ENCODE results near the gene TSPAN8. TPM values are rescaled to one million over a fixed set of nuclear protein-coding genes. Genes with fewer than 3 reads are reported as not detected.

The TSPAN8 gene
- total and polyA plus RNA-seq, 4 donors = 5.0 to 18.6 (median 9.4) TPM

- Histone ChIP-seq H3K9me3 (ENCODE audit: control insufficient read depth in 4 of 4, insufficient read depth in 3 of 4, low read length in 3 of 4) (no peaks in the 10 kb centered on the region), H3K27me3 (ENCODE audit: control insufficient read depth in 3 of 3, insufficient read depth in 3 of 3, low read length in 2 of 3) (no peaks in the 10 kb centered on the region), H3K36me3 (ENCODE audit: control insufficient read depth in 4 of 4, insufficient read depth in 4 of 4, low read length in 4 of 4) (no peaks in the 10 kb centered on the region), H3K9ac (ENCODE audit: insufficient read depth in 1 of 2, low read length in 2 of 2) (no peak overlapping the region), H3K27ac (ENCODE audit: low read depth in 1 of 2, low read length in 1 of 2) (no peak overlapping the region), H3K4me3 (no peak overlapping the region), H3K4me1 (ENCODE audit: control insufficient read depth in 5 of 5, insufficient read depth in 5 of 5, low read length in 5 of 5) (peaks cover 0 to 16% (median 11%) of the 10 kb centered on the region in 5 donors)
- 63 to 88% methylated on average over 4 of the region's 4 CpGs for WGBS, 2 donors
- ATAC-seq (ENCODE audit: insufficient read depth, low FRiP score) (peak; percentile 35), DNase-seq (no peak)
- no peak for TF ChIP-seq CTCF (IDR thresholded peaks at IDR 0.05; ENCODE audit: control extremely low read depth, extremely low read depth)
Observed at GRCh38 chr12:71160585-71160984, 2.8 kb upstream of the TSPAN8 start.

DNA sequence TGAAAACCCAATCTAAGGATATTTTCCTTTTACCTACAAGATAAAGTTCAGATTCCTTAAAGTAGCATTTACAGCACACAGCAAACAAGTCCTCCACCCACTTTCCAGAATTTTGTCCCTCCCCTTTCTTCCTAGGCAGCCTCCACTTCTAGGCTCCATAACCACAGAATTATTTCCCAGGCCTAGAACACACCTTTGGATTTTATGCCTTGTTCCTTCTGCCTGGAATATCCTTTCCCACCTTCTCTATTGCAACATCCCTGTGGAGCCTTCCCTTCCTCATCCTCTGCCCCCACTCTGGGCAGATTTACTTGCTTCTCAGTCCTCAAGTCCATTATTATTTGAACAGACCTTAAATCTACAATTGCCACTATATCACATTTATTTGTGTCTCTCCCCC lies 2.1 kb upstream of the TSPAN8 start:
- Histone ChIP-seq H3K9ac (ENCODE audit: insufficient read depth in 1 of 2, low read length in 2 of 2) (no peak overlapping the region), H3K27ac (ENCODE audit: low read depth in 1 of 2, low read length in 1 of 2) (no peak overlapping the region), H3K9me3 (ENCODE audit: control insufficient read depth in 4 of 4, insufficient read depth in 3 of 4, low read length in 3 of 4) (no peaks in the 10 kb centered on the region), H3K36me3 (ENCODE audit: control insufficient read depth in 4 of 4, insufficient read depth in 4 of 4, low read length in 4 of 4) (no peaks in the 10 kb centered on the region), H3K4me1 (ENCODE audit: control insufficient read depth in 5 of 5, insufficient read depth in 5 of 5, low read length in 5 of 5) (peaks cover 0 to 16% (median 11%) of the 10 kb centered on the region in 5 donors), H3K27me3 (ENCODE audit: control insufficient read depth in 3 of 3, insufficient read depth in 3 of 3, low read length in 2 of 3) (no peaks in the 10 kb centered on the region), H3K4me3 (no peak overlapping the region)
- DNase-seq (no peak), ATAC-seq (ENCODE audit: insufficient read depth, low FRiP score) (no peak)
- TF ChIP-seq CTCF (IDR thresholded peaks at IDR 0.05; ENCODE audit: control extremely low read depth, extremely low read depth) = no peak

- DNase-seq (no peak), ATAC-seq (ENCODE audit: insufficient read depth, low FRiP score) (no peak)
- no peak overlapping the region for H3K27ac ChIP-seq (ENCODE audit: low read depth in 1 of 2, low read length in 1 of 2)
Observed at GRCh38 chr12:71159264-71159663, 1.5 kb upstream of the TSPAN8 start.

More at GRCh38 chr12:71159264-71159663, 1.5 kb upstream of the TSPAN8 start:
- no peak for TF ChIP-seq CTCF (IDR thresholded peaks at IDR 0.05; ENCODE audit: control extremely low read depth, extremely low read depth)
- no peaks in the 10 kb centered on the region for H3K9me3 ChIP-seq (ENCODE audit: control insufficient read depth in 4 of 4, insufficient read depth in 3 of 4, low read length in 3 of 4)
- H3K36me3 ChIP-seq (ENCODE audit: control insufficient read depth in 4 of 4, insufficient read depth in 4 of 4, low read length in 4 of 4) = no peaks in the 10 kb centered on the region
- no peak overlapping the region for H3K9ac ChIP-seq (ENCODE audit: insufficient read depth in 1 of 2, low read length in 2 of 2)
- peaks cover 0 to 10% (median 6%) of the 10 kb centered on the region in 5 donors for H3K4me1 ChIP-seq (ENCODE audit: control insufficient read depth in 5 of 5, insufficient read depth in 5 of 5, low read length in 5 of 5)
- no peaks in the 10 kb centered on the region for H3K27me3 ChIP-seq (ENCODE audit: control insufficient read depth in 3 of 3, insufficient read depth in 3 of 3, low read length in 2 of 3)
- H3K4me3 ChIP-seq = no peak overlapping the region

Data from lung (tissue), 12 donors.